ENCODE results near the gene NCAN. TPM values are rescaled to one million over a fixed set of nuclear protein-coding genes. Genes with fewer than 3 reads are reported as not detected.

Gene NCAN
- total and polyA plus RNA-seq, 2 of the 8 experiments (the other 6 are each of a cell fraction or from before 2014, with no cell fraction given), result 2.7 TPM

DNA sequence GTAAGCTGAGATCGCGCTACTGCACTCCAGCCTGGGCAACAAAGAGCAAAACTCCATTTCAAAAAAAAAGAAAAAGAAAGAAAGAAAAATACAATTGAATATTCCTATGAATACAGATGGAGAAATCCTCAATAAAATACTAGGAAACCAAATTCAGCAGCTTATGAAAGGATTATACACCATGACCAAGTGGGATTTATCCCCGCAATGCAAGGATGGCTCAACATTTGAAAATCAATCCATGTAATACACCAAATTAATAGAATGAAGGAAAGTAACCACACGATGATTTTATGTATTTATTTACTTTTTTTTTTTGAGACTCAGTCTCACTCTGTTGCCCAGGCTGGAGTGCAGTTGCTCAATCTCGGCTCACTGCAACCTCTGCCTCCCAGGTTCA, 80.8 kb downstream of the NCAN start (continued):
- TF ChIP-seq SP2 (IDR thresholded peaks at IDR 0.05; ENCODE audit: low read length), result no peak
- TF ChIP-seq POU5F1 (IDR thresholded peaks at IDR 0.05; ENCODE audit: low read depth, low read length), result no peak
- no peak for TF ChIP-seq SP1 (IDR thresholded peaks at IDR 0.05; ENCODE audit: low read depth, low read length)
- no peak for TF ChIP-seq RBBP5 (IDR thresholded peaks at IDR 0.05; ENCODE audit: borderline replicate concordance, low read depth, low read length)
- TF ChIP-seq, protein P1, sequence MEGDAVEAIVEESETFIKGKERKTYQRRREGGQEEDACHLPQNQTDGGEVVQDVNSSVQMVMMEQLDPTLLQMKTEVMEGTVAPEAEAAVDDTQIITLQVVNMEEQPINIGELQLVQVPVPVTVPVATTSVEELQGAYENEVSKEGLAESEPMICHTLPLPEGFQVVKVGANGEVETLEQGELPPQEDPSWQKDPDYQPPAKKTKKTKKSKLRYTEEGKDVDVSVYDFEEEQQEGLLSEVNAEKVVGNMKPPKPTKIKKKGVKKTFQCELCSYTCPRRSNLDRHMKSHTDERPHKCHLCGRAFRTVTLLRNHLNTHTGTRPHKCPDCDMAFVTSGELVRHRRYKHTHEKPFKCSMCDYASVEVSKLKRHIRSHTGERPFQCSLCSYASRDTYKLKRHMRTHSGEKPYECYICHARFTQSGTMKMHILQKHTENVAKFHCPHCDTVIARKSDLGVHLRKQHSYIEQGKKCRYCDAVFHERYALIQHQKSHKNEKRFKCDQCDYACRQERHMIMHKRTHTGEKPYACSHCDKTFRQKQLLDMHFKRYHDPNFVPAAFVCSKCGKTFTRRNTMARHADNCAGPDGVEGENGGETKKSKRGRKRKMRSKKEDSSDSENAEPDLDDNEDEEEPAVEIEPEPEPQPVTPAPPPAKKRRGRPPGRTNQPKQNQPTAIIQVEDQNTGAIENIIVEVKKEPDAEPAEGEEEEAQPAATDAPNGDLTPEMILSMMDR (IDR thresholded peaks at IDR 0.05; ENCODE audit: control extremely low read depth in 1 of 3, insufficient read depth in 1 of 3, low read depth in 1 of 3, low read length in 3 of 3), result no peak
- no peak for TF ChIP-seq CHD2 (IDR thresholded peaks at IDR 0.05; ENCODE audit: low read length)
